Transverse colon (tissue), 4 donors: ENCODE results near the gene CYP19A1.

ENCODE experiments used
- CTCF ChIP-seq, 5 experiments: fragments of 200-600 bp in 3 of 5; fragments of 450-650 bp in 2 of 5; sonication (generic) in 3 of 5; IDR thresholded peaks; 1 replicate in 2 of 5; 2 replicates in 3 of 5; pipeline ENCODE4 v1.5.1; 2016 to 2017; ENCODE audit warnings: antibody characterized with exemption in 5 of 5, inconsistent platforms in 3 of 5, mild to moderate bottlenecking in 2 of 5, moderate library complexity in 1 of 5
- EP300 ChIP-seq: sonication (generic); formaldehyde crosslinking; IDR thresholded peaks from one replicate; pipeline ENCODE4 v1.6.1; 2017; ENCODE audit warnings: antibody characterized with exemption, low read depth
- POLR2A ChIP-seq: fragments of 450-650 bp; IDR thresholded peaks from one replicate; pipeline ENCODE4 v1.6.1; 2016; ENCODE audit warnings: antibody characterized with exemption, mild to moderate bottlenecking, moderate library complexity
- POLR2AphosphoS5 ChIP-seq, 3 donors: sonication (generic); formaldehyde crosslinking; IDR thresholded peaks; one replicate each; pipeline ENCODE4 v1.6.1; 2016; ENCODE audit warnings: antibody characterized with exemption in 3 of 3

- no peak for TF ChIP-seq CTCF (IDR thresholded peaks at IDR 0.05)
- TF ChIP-seq POLR2A: no peak
- no peak for TF ChIP-seq POLR2AphosphoS5 (IDR thresholded peaks at IDR 0.05)
- TF ChIP-seq EP300: no peak
Measured at GRCh38 chr15:51313644-51314280, 24.6 kb downstream of the CYP19A1 start.
